SKM-1 (cell line): ENCODE measurements around the gene C2orf76.
"Not testable (repeated sequence)": the region's sequence is repeated elsewhere in the genome, so short reads cannot be mapped to it uniquely, and the experiment has no call there.

Source experiments
- DNase-seq: peaks from one replicate; lab custom pipeline; 2025; ENCODE audit not compliant: unreplicated experiment; lab: John Stamatoyannopoulos, UW

The C2orf76 gene

DNA sequence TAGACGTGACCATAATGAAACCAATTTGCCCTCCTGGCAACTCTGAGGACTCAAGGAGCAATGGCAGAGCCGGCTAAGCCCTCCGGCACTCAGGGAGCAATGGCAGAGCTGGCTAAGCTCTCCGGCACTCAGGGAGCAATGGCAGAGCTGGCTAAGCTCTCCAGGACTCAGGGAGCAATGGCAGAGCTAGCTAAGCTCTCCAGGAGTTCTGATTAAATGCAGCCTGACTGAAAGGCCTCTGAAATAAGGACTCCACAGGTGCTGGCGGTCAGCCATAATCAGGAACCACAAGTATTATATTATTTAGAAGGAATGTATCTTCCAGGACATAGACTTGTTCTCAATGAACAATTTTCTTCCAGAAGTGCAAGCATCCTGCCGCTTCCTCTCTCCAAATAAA is 65.2 kb downstream of the C2orf76 start:
- no peak for DNase-seq

DNA sequence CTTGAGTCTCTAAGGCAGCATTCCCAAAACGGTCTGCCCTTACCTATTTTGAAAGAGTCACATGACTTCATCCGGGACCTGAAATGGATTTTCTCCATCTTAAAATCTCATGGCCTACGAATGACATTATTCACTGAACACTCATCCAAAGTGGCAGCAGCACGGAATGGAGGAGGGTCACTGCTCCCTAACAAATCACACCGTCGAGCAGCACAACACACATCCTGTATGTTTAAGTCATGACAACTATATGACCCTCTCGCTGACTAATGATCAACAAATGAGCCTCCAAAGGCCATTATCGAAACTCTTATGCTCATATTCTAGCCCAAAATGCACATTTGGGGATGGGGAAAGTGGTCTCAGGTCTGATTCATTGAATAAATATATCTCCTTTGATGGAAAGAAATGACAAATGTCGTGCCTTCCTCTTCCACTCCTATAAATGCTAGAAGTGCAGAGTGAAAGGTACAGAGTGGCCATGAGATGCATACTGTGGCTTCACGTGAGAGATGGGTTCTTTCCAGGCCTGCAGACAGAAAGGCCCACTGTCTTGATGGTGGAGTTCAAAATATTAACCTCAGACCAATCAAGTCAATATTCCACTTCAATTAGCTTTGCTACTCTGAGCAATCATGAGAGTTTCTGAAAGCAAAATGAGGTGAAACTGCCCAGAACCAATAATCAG is 70.8 kb downstream of the C2orf76 start:
- DNase-seq, result no peak

DNA sequence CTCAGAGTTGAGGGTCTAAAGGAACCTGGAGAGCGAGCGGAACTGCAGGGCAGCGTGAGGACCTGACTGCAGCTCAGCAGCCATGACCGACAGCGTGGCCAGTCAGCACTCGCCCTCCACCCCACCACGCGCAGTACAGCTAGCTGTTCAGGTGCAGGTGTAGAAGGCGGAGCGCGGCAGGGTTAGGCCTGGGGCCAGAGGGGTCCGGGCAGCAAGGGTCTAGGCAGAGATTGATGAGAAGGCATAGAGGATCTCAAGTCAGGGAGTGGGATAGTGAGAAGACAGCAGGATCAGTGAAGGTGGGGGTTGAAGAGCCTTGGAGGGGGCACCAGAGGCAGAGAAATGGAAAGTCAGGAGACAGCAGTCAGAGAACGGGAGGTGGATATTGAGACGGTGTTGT is 72.0 kb downstream of the C2orf76 start:
- DNase-seq, result no peak

DNA sequence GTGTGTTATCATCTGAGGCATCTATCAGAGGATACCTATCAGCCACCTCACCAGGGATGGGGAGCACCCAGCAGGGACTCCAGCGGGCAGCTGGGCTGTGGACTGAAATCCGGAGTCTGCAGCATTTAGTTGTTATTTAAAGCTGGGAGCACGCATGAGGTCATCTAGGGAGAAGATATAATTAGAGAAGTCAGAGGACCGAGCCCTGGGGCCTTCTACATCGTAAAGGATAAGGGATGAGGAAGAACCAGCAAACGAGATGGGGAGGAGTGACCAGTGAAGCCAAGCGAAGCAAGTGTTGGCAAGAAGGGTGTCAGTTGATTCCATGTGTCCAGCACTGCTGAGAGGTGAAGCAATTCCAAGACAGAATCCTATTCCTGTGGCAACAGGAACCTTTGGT is 72.7 kb downstream of the C2orf76 start:
- no peak for DNase-seq

DNA sequence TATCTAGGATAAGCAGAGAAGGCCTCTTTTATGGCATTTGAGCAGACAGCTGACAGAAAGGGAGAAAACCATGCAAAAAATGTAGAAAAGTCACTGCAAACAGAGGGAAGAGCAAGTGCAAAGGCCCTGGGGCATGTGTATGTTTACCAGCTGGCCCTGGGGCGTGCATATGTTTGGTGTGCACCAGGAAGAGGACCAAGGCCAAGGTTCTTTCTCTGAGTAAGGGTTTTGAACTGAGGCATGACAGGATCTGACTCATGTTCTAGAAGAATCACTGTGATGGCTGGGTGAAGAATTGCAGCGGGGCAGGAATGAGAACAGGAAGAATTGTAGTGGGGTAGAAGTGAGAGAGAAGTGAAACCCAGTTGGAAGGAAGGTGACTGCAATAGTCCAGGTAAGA is 73.4 kb downstream of the C2orf76 start:
- no peak for DNase-seq

DNA sequence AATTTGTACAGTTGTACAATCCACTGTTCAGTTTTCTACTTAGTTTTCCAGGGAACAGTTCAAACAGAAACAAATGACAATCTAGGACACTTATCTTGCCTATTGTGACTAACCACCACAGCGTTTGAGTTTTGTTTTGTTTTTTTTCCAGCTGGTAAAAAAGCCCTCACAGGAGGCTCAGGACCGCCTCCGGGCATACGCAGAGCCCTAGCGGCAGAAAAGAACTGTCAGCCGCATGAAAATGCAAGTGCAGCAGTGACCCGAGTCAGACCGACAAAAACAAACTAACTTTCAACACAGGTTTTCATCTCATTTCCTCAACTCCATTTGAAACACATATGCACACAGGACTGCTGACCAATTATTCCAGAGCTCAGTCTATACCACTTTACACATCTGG is 74.4 kb downstream of the C2orf76 start:
- DNase-seq, result no peak

DNA sequence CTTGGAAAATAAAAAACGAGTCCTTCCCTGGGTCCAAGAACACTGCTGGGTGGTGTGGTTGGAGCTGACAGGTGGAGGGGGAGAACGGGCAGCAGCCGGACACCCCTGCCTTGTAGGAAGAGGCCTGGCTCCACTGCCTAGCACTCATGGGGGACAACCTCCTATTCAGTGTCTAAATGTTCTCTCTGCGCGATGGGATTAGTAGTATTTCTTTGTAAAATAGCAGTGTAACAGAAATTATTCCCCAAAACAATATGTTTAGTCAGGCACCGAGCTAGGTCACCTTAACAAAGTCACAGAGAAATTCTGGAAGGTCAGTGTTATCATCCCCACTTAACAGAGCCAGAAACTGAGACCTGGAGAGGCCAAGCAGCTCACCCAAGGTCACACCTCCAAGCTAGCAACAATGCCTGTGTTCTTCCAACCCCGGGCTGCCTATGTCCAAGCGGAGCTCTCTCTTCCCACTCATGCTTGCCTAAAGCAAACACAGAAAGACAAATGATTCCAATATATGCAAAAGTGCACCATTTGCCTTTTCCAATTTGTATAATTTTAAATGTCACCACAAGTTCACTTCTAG is 75.0 kb downstream of the C2orf76 start:
- no peak for DNase-seq

DNA sequence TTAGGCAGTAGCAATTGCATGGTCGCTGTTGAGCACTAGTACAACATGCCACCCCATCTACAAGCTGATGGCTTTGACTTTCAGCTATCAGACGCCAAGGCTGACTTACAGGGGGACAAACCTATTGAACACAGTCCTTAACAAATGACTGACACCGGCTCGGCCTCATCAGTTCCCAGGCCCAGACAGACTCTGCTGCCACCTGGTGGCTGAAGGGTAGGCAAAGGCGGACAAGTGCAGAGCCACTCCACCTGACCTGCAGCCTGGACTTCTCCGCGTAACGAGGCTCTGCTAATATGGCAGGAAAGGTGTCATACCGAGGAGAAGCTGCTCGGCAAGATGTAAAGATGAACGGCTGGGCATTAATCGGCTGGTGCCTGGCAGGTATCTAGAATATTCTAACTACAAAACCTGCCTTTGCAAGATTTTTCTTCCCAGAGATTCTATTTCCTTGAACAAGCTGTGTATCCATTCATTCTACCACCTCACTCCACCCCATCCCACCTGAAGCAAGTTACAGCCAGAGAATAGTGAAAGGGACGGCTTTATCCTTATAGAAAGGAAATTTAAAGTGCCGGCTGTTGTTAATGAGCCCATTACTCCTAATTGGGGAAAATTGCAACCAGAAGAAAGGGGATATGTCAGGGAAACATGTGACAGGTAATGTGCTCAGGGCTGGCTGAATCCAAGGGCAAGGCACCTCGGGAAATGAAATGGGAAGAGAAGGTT is 75.6 kb downstream of the C2orf76 start:
- peak; percentile 23 for DNase-seq

DNA sequence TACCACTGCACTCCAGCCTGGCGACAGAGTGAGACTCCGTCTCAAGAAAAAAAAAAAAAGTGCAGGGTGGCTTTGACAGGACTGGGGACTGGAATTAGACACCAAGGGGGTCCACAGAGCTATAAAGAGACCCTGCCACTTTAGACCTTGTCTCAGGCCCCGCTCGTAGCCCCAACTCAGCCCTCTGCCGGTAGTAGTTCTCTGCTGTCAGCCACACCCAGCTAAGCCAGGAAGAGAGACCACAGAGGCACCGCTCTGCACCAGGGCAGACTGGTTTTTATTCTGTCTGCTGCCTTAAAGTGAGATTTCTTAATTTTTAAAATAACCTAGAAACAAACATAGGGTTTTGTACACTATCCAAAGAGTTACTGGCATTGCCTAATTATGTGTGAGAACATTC is 77.0 kb downstream of the C2orf76 start:
- DNase-seq, result no peak

DNA sequence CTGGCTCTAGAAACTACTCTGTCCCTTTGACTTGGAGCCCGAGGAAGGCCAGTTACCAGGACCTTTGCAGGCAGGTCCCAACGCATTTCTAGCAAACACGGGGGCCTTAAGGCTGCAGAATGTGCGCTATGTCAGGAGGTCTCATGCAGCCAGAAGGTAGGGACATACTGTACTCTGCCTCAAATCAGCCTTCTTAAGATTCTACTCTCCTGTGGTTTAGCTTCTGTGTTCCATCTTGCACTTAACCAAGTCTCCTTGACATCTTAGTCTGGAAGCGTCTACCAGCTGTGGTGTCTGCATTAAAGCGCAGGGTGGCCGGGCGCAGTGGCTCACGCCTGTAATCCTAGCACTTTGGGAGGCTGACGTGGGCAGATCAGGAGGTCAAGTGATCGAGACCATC is 77.5 kb downstream of the C2orf76 start:
- DNase-seq, result no peak

DNA sequence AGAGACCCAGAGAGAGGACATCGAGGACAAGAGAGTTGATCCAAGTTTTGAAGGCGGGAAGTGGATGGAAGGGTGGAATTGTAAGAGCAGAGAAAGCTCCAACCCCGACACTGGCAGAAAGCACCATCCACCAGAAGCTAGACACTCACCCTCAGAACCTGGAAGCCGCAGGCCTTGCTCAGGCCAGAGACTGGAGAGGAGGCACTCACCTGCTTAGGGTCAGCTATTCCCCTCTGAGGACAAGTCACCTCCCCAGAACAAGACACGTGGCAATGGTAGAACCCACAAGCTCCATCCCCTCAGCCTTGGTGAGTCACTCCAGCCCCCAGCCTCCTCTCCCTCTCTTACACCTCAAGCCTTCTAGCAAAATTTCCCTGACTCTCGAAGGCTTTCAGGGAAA is 78.1 kb downstream of the C2orf76 start:
- no peak for DNase-seq

DNA sequence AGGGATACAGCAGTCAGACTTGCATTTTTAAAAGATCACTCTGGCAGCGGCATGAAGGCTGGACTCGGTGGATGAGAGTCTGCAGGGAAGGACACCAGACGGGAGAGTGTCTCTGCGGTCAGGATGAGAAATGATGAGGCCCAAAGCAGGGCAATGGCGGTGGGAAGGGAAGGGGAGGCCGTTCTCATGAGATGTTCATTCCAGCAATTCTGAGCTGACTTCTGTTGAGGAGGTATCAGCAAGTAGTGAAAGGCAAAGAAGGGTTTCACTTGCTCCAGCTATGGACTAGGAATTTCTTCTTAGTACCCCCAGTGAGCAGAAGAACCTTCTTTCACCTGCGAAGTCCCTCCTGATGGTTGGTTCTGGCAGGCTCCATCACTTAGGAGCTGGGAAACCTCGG is 80.0 kb downstream of the C2orf76 start:
- no peak for DNase-seq

DNA sequence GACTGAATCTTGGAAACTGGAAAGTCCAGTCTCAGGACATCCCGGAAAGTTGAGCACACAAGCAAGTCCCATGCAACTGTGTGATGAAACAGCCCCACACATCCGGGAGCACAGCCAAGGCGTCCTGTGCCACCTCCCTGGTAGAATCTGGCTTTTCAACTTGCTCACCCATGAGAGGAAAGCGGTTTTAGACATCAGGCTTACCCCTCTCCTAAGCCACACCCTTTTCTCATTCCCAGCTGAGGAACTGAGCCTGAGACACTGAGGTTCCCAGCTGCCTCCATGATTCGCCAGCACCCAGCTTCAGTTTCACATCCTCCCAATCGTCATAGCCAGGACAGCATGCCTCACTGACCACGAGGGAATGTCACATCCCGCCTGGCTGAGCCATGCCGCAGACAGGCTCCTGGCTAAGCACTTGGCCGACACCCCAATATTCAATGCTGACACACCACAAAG is 82.7 kb downstream of the C2orf76 start:
- DNase-seq, result no peak

DNA sequence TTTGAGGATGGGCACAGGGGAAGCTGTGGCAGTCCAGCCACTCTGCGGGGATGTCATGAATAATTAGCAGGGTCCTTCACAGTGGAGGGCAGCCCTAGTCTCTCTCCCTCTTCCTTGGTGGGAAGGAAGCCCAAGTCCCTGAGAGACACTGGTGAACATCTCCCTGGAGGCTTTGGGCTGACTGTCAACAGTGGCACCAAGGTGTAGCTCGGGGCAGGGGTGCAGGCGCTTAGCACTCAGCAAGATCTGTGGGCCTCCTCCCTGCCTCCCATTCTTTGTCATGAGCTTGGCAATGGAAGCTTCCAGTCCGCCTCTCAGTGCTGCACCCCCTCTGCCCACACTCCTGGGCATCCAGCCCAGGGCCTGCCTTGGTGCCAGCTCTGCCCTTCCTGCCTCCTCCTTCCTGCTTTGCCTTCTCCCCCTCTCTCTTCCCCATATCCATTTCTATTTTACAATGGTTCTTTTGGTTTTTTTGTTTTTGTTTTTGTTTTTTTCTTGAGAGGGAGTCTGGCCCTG is 83.6 kb downstream of the C2orf76 start:
- DNase-seq, result no peak

DNA sequence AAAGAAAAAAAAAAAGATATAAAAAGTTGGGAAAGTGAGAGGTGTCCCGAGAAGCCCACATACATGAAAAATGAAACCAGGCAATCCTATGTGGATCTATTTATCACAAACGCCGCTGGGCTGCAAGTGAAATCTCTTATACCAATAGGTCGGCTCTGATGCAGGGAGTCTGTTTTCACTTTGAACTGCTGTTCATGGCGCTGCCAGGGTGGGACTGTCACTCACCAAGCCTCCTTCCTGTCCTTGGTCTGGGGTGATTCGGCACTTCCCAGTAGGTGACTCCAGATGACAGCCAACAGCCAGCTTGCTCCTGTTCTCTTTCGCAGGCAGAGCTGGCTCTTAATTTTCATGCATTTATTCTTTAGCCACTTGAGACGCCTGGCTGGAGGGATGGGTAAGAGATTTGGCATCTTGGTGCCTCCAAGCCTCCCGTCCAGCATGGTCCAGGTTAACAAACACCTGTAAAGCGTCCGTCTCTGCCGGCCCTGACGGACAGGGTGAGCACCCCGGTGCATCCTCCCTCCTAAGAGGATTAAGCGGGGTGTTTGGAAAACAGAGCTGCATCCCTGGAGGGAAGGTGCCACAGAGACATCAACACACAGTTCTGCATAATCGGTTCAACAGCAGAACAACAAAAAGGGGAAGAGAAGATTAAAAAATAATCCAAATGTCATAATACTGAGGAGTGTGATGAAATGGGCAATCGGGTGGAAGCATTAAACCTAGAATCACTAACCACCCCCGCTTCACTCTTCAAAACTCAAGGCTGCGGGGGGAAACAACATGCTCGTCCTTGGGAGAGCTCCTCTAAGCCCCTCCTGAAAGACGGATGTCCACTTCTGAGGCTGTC is 84.3 kb downstream of the C2orf76 start:
- DNase-seq, result no peak

DNA sequence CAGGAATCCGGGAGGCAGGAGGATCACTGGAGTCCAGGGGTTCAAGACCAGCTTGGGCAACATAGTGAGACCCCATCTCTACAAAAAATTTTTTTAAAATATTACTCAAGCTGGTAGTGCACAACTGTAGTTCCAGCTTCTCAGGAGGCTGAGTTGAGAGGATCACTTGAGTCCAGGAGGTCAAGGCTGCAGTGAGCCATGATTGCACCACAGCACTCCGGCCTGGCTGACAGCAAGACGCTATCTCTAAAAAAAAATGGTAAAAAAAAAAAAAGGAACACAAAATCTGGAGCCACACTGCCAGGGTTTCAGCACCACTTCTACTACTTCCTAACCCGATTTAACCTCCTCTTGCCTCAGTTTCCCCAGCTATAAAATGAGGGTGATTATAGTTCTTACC is 86.0 kb downstream of the C2orf76 start:
- no peak for DNase-seq

DNA sequence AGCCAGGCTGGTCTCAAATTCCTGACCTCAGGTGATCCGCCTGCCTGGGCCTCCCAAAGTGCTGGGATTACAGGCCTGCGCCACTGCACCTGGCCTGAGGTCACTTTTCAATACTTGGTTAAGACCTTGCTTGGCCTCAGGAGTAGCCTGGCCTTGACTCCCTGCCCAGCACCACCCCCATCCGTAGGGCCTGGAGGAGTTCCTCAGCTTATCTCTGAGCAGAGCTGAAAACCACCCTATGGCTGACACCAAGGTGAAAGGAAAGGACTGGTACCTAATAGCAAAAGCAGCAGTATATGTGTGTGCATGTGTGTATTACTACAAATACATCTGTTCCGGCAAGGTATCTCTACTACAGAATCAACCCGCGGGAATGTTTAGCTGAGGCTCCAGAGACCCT is 87.0 kb downstream of the C2orf76 start:
- DNase-seq, result no peak

DNA sequence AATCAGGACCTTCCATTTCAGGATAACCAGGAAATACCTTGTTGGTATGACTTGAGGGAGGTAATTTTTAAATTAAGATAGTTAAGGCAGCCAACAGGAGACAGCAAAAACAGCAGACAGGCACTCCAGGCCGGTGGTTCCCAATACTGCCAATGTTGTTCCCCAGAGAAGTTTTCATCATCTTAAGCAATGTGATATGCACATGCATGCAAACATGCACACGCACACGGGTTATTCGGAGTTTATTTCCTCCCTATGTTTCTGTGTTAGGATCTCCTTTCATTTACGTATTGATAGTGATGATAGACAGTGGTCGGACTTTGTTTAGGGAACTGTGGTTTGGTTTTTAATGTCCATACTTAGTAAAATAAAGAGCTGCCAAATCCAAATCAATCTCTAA is 87.7 kb downstream of the C2orf76 start:
- DNase-seq, result no peak

DNA sequence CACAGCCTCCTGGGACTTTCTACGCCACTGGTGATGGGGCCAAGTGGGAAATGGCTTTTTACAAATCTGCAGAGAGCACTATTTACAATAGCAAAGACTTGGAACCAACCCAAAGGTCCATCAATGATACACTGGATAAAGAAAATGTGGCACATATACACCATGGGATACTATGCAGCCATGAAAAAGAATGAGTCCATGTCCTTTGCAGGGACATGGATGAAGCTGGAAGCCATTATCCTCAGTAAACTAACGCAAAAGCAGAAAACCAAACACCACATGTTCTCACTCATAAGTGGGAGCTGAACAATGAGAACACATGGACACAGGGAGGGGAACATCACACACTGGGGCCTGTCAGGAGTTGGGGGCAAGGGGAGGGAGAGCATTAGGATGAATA is 88.2 kb downstream of the C2orf76 start:
- DNase-seq, result not testable (repeated sequence)

DNA sequence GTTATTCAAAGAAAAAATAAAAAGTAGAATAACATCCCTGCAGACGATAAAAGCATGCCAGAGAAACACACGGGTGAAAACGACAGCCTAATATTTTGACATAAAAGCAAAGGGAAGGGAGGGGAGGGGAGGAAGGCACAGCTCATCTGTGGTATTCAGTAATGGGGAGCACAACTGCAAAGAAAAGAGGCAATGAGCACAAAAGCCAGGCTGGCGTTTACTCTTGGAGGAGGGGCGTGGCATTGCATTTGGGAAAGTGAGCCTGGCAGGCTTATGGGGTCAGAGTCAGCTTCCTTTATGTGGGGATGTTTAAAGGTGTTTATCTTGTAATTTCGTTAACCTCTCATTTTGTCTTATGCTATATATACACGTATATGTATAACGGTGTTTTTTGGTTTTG is 89.8 kb downstream of the C2orf76 start:
- no peak for DNase-seq

DNA sequence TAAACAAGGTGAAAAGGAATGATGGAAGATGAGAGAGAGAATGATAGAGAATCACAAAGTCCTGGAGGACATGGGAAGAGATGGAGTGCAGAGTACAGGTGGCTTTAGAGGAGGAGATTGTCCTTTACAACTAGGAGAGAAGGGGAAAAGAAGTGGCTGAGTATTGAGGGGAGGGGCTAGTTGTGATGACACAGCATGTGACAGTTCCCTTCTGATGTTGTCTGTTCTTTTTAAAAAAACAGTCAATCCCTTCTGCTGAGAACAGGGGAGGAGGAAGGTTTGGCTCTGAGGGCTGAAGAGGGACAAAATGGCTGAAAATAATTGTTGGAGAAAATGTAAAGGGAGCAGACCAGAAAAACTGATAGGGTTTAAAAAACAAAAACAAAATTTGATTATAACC is 99.0 kb downstream of the C2orf76 start:
- DNase-seq, result no peak
